ENCODE data around the gene PIMREG. TPM values are rescaled to one million over a fixed set of nuclear protein-coding genes. Genes with fewer than 3 reads are reported as not detected.

The PIMREG gene
- polyA plus RNA-seq, 1 donor from 2014 or later = 6.0 TPM

DNA sequence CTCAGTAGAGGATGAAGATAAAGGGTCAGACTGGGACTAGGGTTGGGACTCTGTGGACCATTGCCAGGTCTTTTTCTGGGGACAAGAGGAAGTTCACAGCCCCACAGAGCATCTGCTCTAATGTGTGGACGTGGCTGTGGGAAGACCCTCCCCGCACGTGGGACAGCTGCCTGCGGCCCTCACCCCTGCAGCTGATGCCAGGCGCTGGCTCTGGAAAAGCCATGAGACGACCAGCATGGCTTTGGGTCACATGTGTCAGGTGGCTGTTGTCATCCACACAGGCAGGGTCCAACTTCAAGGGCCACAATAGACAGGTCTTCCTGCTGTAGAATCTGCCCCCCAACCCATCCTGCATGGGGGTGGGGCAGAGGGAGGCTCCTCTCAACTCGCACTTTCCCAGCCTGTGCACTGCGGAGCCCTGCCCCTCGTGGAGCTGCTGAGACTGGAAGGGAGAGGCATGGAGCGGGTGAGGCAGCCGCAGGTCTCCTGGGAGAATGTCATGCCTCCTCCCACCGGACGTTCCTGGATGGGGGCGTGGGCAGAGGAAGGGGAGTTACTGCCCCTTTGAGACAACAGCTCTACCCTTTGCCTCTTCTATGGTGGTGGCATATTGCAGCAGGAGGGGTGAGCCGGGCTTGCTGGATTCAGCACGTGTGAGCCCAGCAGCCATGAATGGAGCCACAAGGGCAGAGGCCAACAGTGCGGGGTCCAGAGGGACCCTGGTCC is 53.4 kb downstream of the PIMREG start:
- no peaks in the 10 kb centered on the region for H3K9me3 ChIP-seq (ENCODE audit: low read length)
- no peaks in the 10 kb centered on the region for H3K79me2 ChIP-seq (replicated peaks; ENCODE audit: insufficient read depth, low read length)
- no peaks in the 10 kb centered on the region for H3K9me2 ChIP-seq (ENCODE audit: insufficient read depth, low read length)
- no peaks in the 10 kb centered on the region for H4K20me1 ChIP-seq (ENCODE audit: insufficient read depth)
- H3K36me3 ChIP-seq (ENCODE audit: insufficient read depth, low read length) = no peaks in the 10 kb centered on the region
- no peak overlapping the region for H3K27ac ChIP-seq (ENCODE audit: low read length)
- no peak for TF ChIP-seq POLR2AphosphoS5 (IDR thresholded peaks at IDR 0.05)
- TF ChIP-seq, protein P1, sequence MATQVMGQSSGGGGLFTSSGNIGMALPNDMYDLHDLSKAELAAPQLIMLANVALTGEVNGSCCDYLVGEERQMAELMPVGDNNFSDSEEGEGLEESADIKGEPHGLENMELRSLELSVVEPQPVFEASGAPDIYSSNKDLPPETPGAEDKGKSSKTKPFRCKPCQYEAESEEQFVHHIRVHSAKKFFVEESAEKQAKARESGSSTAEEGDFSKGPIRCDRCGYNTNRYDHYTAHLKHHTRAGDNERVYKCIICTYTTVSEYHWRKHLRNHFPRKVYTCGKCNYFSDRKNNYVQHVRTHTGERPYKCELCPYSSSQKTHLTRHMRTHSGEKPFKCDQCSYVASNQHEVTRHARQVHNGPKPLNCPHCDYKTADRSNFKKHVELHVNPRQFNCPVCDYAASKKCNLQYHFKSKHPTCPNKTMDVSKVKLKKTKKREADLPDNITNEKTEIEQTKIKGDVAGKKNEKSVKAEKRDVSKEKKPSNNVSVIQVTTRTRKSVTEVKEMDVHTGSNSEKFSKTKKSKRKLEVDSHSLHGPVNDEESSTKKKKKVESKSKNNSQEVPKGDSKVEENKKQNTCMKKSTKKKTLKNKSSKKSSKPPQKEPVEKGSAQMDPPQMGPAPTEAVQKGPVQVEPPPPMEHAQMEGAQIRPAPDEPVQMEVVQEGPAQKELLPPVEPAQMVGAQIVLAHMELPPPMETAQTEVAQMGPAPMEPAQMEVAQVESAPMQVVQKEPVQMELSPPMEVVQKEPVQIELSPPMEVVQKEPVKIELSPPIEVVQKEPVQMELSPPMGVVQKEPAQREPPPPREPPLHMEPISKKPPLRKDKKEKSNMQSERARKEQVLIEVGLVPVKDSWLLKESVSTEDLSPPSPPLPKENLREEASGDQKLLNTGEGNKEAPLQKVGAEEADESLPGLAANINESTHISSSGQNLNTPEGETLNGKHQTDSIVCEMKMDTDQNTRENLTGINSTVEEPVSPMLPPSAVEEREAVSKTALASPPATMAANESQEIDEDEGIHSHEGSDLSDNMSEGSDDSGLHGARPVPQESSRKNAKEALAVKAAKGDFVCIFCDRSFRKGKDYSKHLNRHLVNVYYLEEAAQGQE (IDR thresholded peaks at IDR 0.05; ENCODE audit: borderline replicate concordance) = no peak
- TF ChIP-seq TAF1 (IDR thresholded peaks at IDR 0.05; ENCODE audit: low read depth) = no peak
- TF ChIP-seq, protein P2, sequence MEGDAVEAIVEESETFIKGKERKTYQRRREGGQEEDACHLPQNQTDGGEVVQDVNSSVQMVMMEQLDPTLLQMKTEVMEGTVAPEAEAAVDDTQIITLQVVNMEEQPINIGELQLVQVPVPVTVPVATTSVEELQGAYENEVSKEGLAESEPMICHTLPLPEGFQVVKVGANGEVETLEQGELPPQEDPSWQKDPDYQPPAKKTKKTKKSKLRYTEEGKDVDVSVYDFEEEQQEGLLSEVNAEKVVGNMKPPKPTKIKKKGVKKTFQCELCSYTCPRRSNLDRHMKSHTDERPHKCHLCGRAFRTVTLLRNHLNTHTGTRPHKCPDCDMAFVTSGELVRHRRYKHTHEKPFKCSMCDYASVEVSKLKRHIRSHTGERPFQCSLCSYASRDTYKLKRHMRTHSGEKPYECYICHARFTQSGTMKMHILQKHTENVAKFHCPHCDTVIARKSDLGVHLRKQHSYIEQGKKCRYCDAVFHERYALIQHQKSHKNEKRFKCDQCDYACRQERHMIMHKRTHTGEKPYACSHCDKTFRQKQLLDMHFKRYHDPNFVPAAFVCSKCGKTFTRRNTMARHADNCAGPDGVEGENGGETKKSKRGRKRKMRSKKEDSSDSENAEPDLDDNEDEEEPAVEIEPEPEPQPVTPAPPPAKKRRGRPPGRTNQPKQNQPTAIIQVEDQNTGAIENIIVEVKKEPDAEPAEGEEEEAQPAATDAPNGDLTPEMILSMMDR (IDR thresholded peaks at IDR 0.05; ENCODE audit: poor library complexity, severe bottlenecking) = no peak
- TF ChIP-seq EZH2 (IDR thresholded peaks at IDR 0.05; ENCODE audit: borderline replicate concordance, insufficient read depth, low read length, poor library complexity, severe bottlenecking) = no peak
- H3K4me3 ChIP-seq (ENCODE audit: low read length) = no peak overlapping the region
- H3F3A ChIP-seq (ENCODE audit: insufficient read depth, low read length, poor library complexity, severe bottlenecking) = no peaks in the 10 kb centered on the region
- no peaks in the 10 kb centered on the region for H3K27me3 ChIP-seq (ENCODE audit: insufficient read depth, low read depth, low read length)
- H3K4me2 ChIP-seq (ENCODE audit: low read length) = no peak overlapping the region
- H3K9ac ChIP-seq (ENCODE audit: low read length) = no peak overlapping the region
- H2AFZ ChIP-seq (ENCODE audit: low read depth, low read length) = no peak overlapping the region

DNA sequence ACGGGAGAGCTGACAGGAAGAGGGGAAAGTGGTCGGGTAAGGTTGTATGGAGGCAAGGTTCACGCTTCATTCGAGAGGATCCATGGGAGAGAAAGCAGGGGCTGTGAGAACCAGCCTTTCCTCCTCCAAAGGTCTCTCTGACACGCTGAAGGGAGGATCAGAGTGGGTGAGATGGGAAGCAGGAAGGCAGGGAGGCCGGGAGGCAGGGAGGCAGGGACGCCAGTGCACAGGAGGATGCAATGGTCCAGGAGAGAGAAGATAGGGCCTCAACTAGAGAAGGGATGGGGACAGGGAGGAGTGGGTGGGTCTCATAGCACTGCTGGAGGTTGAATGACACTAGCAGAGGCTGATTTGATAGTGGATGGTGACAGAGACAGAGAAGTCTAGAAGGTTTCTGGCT is 54.1 kb downstream of the PIMREG start:
- no peak overlapping the region for H2AFZ ChIP-seq (ENCODE audit: low read depth, low read length)
- TF ChIP-seq RAD21 (conservative IDR thresholded peaks at IDR 0.05) (no peak), MXI1 (conservative IDR thresholded peaks at IDR 0.05; ENCODE audit: poor library complexity, severe bottlenecking) (no peak), SMC3 (conservative IDR thresholded peaks at IDR 0.05; ENCODE audit: poor library complexity) (no peak), TAF1 (IDR thresholded peaks at IDR 0.05; ENCODE audit: low read depth) (no peak), EZH2 (IDR thresholded peaks at IDR 0.05; ENCODE audit: borderline replicate concordance, insufficient read depth, low read length, poor library complexity, severe bottlenecking) (no peak)
- TF ChIP-seq, protein P1 (IDR thresholded peaks at IDR 0.05; ENCODE audit: borderline replicate concordance) = no peak

More for the DNA sequence above, 54.1 kb downstream of the PIMREG start:
- Histone ChIP-seq H3K4me2 (ENCODE audit: low read length) (no peak overlapping the region), H3K9me3 (ENCODE audit: low read length) (no peaks in the 10 kb centered on the region), H3K27me3 (ENCODE audit: insufficient read depth, low read depth, low read length) (no peaks in the 10 kb centered on the region), H3F3A (ENCODE audit: insufficient read depth, low read length, poor library complexity, severe bottlenecking) (no peaks in the 10 kb centered on the region), H3K79me2 (replicated peaks; ENCODE audit: insufficient read depth, low read length) (no peaks in the 10 kb centered on the region), H3K4me3 (ENCODE audit: low read length) (no peak overlapping the region), H4K20me1 (ENCODE audit: insufficient read depth) (no peaks in the 10 kb centered on the region), H3K9ac (ENCODE audit: low read length) (no peak overlapping the region), H3K36me3 (ENCODE audit: insufficient read depth, low read length) (no peaks in the 10 kb centered on the region), H3K27ac (ENCODE audit: low read length) (no peak overlapping the region), H3K9me2 (ENCODE audit: insufficient read depth, low read length) (no peaks in the 10 kb centered on the region)

Data from neural cell (in vitro differentiated cells).